WTC11 (cell line): ENCODE results near the gene IL17RB.

Experiments used
- CTCF ChIP-seq: fragments of 200-600 bp; IDR thresholded peaks from 2 replicates; pipeline ENCODE4 v1.8.0; 2022; ENCODE audit warnings: antibody characterized with exemption
- ETV6 ChIP-seq: sonication (generic); formaldehyde crosslinking; IDR thresholded peaks from 2 replicates; pipeline ENCODE4 v1.8.1; 2022; ENCODE audit warnings: mild to moderate bottlenecking, missing genetic modification reagents
- RELA ChIP-seq: sonication (generic); formaldehyde crosslinking; IDR thresholded peaks from 2 replicates; pipeline ENCODE4 v1.8.1; 2022; ENCODE audit warnings: missing genetic modification reagents, mild to moderate bottlenecking, borderline replicate concordance
- ZNF281 ChIP-seq: sonication (generic); formaldehyde crosslinking; IDR thresholded peaks from 2 replicates; pipeline ENCODE4 v1.8.0; 2023; ENCODE audit warnings: mild to moderate bottlenecking, missing genetic modification reagents

- TF ChIP-seq CTCF (no peak), ZNF281 (CRISPR knock-in tag) (no peak), ETV6 (CRISPR knock-in tag) (no peak), RELA (CRISPR knock-in tag) (no peak)
These were observed 30.7 kb upstream of the IL17RB start for GRCh38 chr3:53815651-53816050.
